Common myeloid progenitor, CD34-positive (primary cell): ENCODE results near the gene KATNAL1. TPM values are rescaled to one million over a fixed set of nuclear protein-coding genes. Genes with fewer than 3 reads are reported as not detected.

Experiments used
- CTCF ChIA-PET: fragments of 350-600 bp; sonication (Branson Sonifier 250); formaldehyde crosslinking; loops from one replicate; lab custom pipeline; 2021; ENCODE audit warnings: antibody characterized with exemption; lab: Charles Lee
- POLR2A ChIA-PET: fragments of 350-600 bp; sonication (Branson Sonifier 250); formaldehyde crosslinking; loops from one replicate; lab custom pipeline; 2021; ENCODE audit warnings: antibody characterized with exemption; lab: Charles Lee
- DNase-seq, 3 donors: peaks; one replicate each; pipeline versions ENCODE4 v3.0.0 to v3.0.0-alpha.2; 2013
- H3K27ac ChIP-seq, 2 experiments: 1 replicate in 1 of 2; 2 replicates in 1 of 2; pipeline ENCODE4 v1.7.0; 2013; ENCODE audit warnings: inconsistent platforms in 2 of 2, low read length in 2 of 2, mild to moderate bottlenecking in 2 of 2, low read depth in 1 of 2, moderate library complexity in 1 of 2; ENCODE audit not compliant: severe bottlenecking in 2 of 2, insufficient read depth in 1 of 2, poor library complexity in 1 of 2
- H3K27me3 ChIP-seq, 5 experiments: replicated peaks in 2 of 5; 1 replicate in 3 of 5; 2 replicates in 2 of 5; pipeline versions ENCODE4 v1.6.1 to v1.7.0; 2013; ENCODE audit warnings: low read length in 4 of 5, mild to moderate bottlenecking in 2 of 5, moderate library complexity in 2 of 5, inconsistent platforms in 1 of 5; ENCODE audit not compliant: insufficient read depth in 5 of 5, control insufficient read depth in 4 of 5
- H3K36me3 ChIP-seq, 4 experiments: 1 replicate in 2 of 4; 2 replicates in 2 of 4; pipeline versions ENCODE4 v1.6.1 to v1.7.0; 2013; ENCODE audit warnings: low read length in 3 of 4, control low read depth in 1 of 4, mild to moderate bottlenecking in 1 of 4; ENCODE audit not compliant: control insufficient read depth in 4 of 4, insufficient read depth in 4 of 4
- H3K4me1 ChIP-seq, 4 experiments: 1 replicate in 3 of 4; 2 replicates in 1 of 4; pipeline versions ENCODE4 v1.6.1 to v1.7.1; 2013; ENCODE audit warnings: low read length in 3 of 4, mild to moderate bottlenecking in 3 of 4, control low read depth in 1 of 4, inconsistent platforms in 1 of 4, moderate library complexity in 1 of 4; ENCODE audit not compliant: control insufficient read depth in 4 of 4, insufficient read depth in 4 of 4; ENCODE audit errors: control extremely low read depth in 1 of 4
- H3K4me3 ChIP-seq, 7 experiments: 1 replicate in 4 of 7; 2 replicates in 3 of 7; pipeline versions ENCODE4 v1.5.1 to v1.7.0; 2013; ENCODE audit warnings: mild to moderate bottlenecking in 7 of 7, low read length in 6 of 7, moderate library complexity in 6 of 7, inconsistent platforms in 2 of 7, low read depth in 2 of 7, control low read depth in 1 of 7; ENCODE audit not compliant: insufficient read depth in 4 of 7, control insufficient read depth in 1 of 7; ENCODE audit errors: extremely low read depth in 1 of 7
- H3K9me3 ChIP-seq, 5 experiments: 1 replicate in 4 of 5; 2 replicates in 1 of 5; pipeline versions ENCODE4 v1.6.1 to v1.7.1; 2013; ENCODE audit warnings: low read length in 4 of 5, mild to moderate bottlenecking in 2 of 5, inconsistent platforms in 1 of 5, low read depth in 1 of 5, moderate library complexity in 1 of 5; ENCODE audit not compliant: control insufficient read depth in 4 of 5, insufficient read depth in 2 of 5; ENCODE audit errors: control extremely low read depth in 1 of 5
- WGBS: methylation state at CpG from one replicate; pipeline ENCODE4 v1.1.5; 2013; ENCODE audit not compliant: insufficient coverage; 5-methylcytosine and 5-hydroxymethylcytosine counted together
- polyA plus RNA-seq: library from polyadenylated mRNA; unstranded; fragments of 120-200 nt; gene quantifications from one replicate; pipeline ENCODE4 v1.2.1, GENCODE V29; 2013

The KATNAL1 gene
- polyA plus RNA-seq: 14.0 TPM

DNA sequence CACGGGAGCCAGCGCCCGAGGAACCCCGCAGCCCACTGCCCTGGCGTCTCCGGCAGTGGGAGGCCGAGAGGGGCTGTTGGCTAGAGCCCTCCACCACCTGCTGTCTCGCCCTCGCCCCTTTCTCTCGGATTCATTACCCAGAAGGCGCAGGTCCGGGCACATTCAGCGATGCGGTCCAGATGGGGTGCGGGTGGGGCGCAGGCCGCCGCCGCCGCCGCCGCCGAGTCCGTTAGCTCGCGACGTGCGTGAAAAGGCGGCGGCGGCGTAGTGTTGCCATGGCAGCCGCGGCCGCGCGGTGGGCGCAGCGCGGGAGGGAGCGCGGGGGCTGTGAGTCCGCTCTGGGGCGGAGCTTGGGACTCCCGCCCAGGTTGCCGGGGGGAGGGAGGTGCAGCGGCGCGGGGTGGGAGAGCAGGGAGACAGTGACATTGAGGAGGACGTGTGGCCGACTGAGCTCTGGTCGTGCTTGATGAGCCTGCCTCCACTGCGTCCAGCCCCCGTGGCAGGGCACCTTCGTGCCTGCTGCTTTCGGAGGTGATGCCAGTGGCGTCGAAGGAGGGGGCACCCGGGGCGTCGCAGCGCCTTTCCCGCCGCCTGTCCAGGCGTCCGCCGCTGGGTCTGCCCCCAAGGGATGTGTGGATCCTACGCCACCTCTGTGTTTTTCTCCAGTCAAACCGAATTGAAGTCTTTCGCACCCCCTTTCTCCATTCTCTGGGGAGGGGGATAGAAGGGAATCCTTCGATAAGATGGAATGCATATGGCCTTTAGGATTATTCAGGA, at the start of gene KATNAL1:
KATNAL1 (minus strand) TSS at position 358 of the 777 bp plus-strand sequence. CDS start 23,774 bp downstream, outside the sequence.
- CTCF ChIA-PET: interaction anchor here (0.8 to 1.4 kb wide), 4 partner anchors 12 to 175 kb away, joined by 3 to 4 read pairs (median 4); no protein-coding TSS in a partner anchor
- WGBS: under 1% methylated on average over 34 of the region's 71 CpGs
- Histone ChIP-seq H3K27me3 (no peaks in the 10 kb centered on the region), H3K4me1 (peaks cover 11 to 56% (median 34%) of the 10 kb centered on the region in 4 experiments), H3K4me3 (peak within 1 kb of the TSS; percentile 64 to 99 (median 89)), H3K9me3 (no peaks in the 10 kb centered on the region), H3K27ac (peak within 1 kb of the TSS; percentile 56 to 87), H3K36me3 (peaks cover 0 to 3% (median 0%) of the 10 kb centered on the region in 4 experiments)
- DNase-seq: peak; percentile 80 to 90 (median 85)
- POLR2A ChIA-PET: interaction anchor here (0.6 to 1.0 kb wide), 2 partner anchors 65 to 68 kb away, joined by 3 to 4 read pairs; no protein-coding TSS in a partner anchor

DNA sequence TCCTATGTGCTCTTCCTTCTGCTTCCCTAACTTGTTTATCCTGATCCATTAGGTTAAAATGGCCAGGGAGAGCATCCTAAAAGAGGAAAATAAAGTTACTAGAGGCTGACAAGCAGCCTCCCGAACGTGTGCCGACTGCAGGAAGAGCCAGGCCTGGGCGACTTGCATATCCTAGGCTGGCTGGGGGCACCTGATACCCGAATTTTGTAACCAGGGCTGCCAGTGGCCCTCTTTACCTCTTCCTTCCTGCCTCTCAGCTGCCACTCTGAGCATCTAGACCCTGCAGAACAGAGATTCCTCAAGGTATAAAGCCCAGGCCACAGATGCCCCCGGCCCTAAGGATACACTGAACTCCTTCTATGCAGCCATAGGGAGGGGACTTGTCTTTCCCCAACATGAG, 48.5 kb upstream of the KATNAL1 start:
- Histone ChIP-seq H3K4me1 (peaks cover 1 to 18% (median 14%) of the 10 kb centered on the region in 4 experiments), H3K4me3 (no peak overlapping the region), H3K27me3 (no peaks in the 10 kb centered on the region), H3K9me3 (peaks cover 0 to 10% (median 0%) of the 10 kb centered on the region in 5 experiments), H3K27ac (no peak overlapping the region), H3K36me3 (peaks cover 0 to 3% (median 0%) of the 10 kb centered on the region in 4 experiments)
- ChIA-PET POLR2A (no interaction called here), CTCF (interaction anchor here (0.9 to 6.3 kb wide), 11 partner anchors 11 to 109 kb away, joined by 3 to 47 read pairs (median 5); no protein-coding TSS in a partner anchor)
- peak in 2 of 3 donors; percentile 21 to 36 for DNase-seq
- 38% methylated on average over 6 of the region's 6 CpGs for WGBS

DNA sequence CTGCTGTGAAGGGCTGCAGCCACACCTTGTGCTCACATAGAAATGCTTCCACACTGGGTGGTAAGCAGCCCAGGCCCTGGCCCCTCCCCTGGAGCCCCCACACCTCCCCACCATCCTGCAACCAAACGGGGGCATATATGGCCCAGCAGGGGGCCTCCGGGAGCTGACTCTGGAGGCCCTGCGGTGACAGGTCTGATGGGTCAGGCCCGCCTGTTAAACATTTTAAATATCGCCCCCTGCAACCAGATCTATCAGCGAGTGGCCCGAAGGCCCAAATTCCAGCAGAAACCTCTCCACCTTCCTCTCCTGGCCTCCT, 48.0 kb upstream of the KATNAL1 start:
- H3K27me3 ChIP-seq: no peaks in the 10 kb centered on the region
- CTCF ChIA-PET: interaction anchor here (0.9 to 6.3 kb wide), 13 partner anchors 9 to 109 kb away, joined by 3 to 47 read pairs (median 5); no protein-coding TSS in a partner anchor
- peak overlapping the region in 1 of 7 experiments; percentile 8 for H3K4me3 ChIP-seq
- H3K36me3 ChIP-seq: peaks cover 0 to 3% (median 0%) of the 10 kb centered on the region in 4 experiments
- WGBS: 6% methylated on average over 3 of the region's 7 CpGs
- peaks cover 1 to 18% (median 14%) of the 10 kb centered on the region in 4 experiments for H3K4me1 ChIP-seq
- H3K27ac ChIP-seq: no peak overlapping the region
- H3K9me3 ChIP-seq: peaks cover 0 to 10% (median 0%) of the 10 kb centered on the region in 5 experiments
- peak; percentile 81 to 84 (median 84) for DNase-seq
- POLR2A ChIA-PET: no interaction called here

DNA sequence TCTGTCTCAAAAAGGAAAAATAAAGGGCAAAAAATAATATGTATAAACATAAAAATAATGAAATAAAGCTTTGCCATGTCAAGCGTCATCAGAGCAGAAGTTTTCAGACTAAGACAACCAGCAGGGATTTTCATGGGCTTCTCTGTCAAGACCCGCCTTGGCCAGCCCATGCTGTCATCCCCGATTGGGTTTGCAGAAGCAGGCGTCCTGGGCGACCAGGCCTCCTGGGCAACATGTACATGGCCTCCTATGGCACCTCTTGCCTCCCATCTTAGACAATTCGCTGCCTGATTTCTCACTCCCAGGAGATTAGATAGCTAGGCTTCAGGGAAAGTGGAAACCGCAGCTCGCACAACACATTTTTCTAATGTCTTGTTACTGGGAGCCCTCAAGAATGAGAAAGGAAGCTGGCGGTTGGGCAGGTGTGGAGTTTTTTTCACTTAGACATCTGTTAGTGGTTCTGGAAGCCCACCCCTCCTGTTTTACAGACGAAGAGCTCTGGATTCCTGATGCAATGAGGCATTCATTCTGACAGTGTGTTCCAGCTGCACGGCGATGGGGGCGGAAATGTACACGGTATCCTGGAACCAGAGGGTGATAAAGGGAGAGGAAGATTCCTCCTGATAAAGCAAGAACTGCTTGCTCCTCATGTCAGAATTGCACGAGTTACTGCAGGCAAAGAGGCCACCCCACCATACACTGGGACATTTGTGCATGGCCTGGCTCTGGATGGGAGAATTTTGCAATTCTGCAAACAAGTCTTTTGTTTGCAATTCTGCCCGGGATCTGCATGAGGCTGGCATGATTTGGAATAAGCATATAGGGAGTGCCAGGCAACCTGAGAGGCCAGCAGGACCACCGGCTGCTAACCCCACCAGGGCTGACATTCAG, 47.4 kb upstream of the KATNAL1 start:
- Histone ChIP-seq H3K27ac (no peak overlapping the region), H3K27me3 (no peaks in the 10 kb centered on the region), H3K4me3 (peak overlapping the region in 1 of 7 experiments; percentile 8), H3K4me1 (peaks cover 1 to 18% (median 14%) of the 10 kb centered on the region in 4 experiments), H3K36me3 (peaks cover 0 to 3% (median 0%) of the 10 kb centered on the region in 4 experiments), H3K9me3 (peaks cover 0 to 10% (median 0%) of the 10 kb centered on the region in 5 experiments)
- 85% methylated on average over 16 of the region's 17 CpGs for WGBS
- peak in 2 of 3 donors; percentile 46 to 61 for DNase-seq
- CTCF ChIA-PET: interaction anchor here (0.6 to 6.3 kb wide), 20 partner anchors 9 to 222 kb away, joined by 3 to 47 read pairs (median 4); no protein-coding TSS in a partner anchor
- POLR2A ChIA-PET: interaction anchor here (0.7 kb wide), 1 partner anchor 99 kb away, joined by 6 read pairs; no protein-coding TSS in a partner anchor

DNA sequence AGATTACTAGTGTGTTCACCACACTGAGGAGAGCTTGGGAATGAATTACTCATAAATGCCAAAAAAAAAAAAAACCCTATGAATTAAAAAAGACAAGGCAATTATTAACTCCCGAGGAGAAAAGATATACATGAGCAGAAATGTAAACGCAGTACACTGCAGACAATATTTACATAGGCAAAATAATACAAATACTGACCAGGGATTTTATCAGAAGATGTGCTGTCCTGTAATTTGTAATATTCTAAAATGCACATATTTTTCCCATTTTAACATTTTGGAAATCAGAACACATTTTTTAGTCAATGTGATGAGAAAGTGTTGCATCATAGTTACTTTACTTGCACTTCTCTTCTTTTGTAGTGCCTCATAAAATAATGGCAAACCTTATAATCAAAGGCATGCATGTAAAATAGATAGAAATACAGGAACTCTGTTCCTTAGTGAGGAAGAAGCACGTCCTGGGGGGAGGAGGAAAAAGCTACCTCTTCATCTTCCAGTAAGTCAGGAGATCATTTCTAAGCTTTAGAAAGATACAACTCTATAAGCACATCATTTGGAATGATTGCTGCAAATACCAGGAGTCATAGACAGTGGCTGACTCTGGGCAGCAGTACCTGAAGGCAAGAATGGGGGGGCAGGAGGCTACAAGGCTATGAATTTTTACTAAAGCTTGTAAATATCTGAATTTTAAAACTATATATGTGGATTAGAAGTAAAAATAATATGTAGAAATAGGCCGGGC, 46.3 kb upstream of the KATNAL1 start:
- Histone ChIP-seq H3K36me3 (peaks cover 0 to 3% (median 0%) of the 10 kb centered on the region in 4 experiments), H3K27ac (no peak overlapping the region), H3K4me3 (no peak overlapping the region), H3K9me3 (peaks cover 0 to 10% (median 0%) of the 10 kb centered on the region in 5 experiments), H3K27me3 (no peaks in the 10 kb centered on the region), H3K4me1 (peaks cover 1 to 18% (median 14%) of the 10 kb centered on the region in 4 experiments)
- ChIA-PET POLR2A (no interaction called here), CTCF (interaction anchor here (0.6 to 6.3 kb wide), 15 partner anchors 9 to 221 kb away, joined by 3 to 47 read pairs (median 4); no protein-coding TSS in a partner anchor)
- WGBS: no CpG with 5 or more reads among the region's 4 CpGs
- DNase-seq: no peak

DNA sequence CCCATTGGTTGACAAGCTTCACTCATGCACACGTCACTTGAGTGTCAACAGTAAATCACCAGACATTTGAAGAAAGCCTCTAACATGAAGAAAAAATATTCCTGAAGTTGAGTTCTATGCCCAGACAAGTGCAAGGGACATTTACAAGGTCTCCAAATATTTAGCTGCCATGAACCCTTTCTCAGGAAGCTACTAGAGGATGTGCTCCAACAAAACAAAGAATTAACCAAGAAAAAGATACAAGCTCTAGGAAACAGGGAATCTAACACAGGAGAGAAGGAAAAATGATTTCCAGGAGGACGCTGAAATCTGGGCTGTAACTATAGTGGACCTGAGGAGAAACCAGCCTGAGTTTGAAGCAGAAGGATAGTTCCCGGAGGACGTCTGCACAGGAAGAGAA, 45.7 kb upstream of the KATNAL1 start:
- H3K4me1 ChIP-seq: peaks cover 1 to 18% (median 14%) of the 10 kb centered on the region in 4 experiments
- 100% methylated on average over 3 of the region's 4 CpGs for WGBS
- peaks cover 0 to 3% (median 0%) of the 10 kb centered on the region in 4 experiments for H3K36me3 ChIP-seq
- peaks cover 0 to 3% (median 0%) of the 10 kb centered on the region in 5 experiments for H3K27me3 ChIP-seq
- no peak overlapping the region for H3K4me3 ChIP-seq
- peaks cover 0 to 10% (median 0%) of the 10 kb centered on the region in 5 experiments for H3K9me3 ChIP-seq
- CTCF ChIA-PET: interaction anchor here (1.1 to 6.3 kb wide), 6 partner anchors 9 to 109 kb away, joined by 3 to 47 read pairs (median 6); no protein-coding TSS in a partner anchor
- POLR2A ChIA-PET: no interaction called here
- DNase-seq: no peak
- H3K27ac ChIP-seq: no peak overlapping the region
